Measurements from ENCODE around the gene CARD14. TPM values are rescaled to one million over a fixed set of nuclear protein-coding genes. Genes with fewer than 3 reads are reported as not detected.

Gene CARD14
- total RNA-seq, 1 experiment from 2014 or later = 0.24 TPM

DNA sequence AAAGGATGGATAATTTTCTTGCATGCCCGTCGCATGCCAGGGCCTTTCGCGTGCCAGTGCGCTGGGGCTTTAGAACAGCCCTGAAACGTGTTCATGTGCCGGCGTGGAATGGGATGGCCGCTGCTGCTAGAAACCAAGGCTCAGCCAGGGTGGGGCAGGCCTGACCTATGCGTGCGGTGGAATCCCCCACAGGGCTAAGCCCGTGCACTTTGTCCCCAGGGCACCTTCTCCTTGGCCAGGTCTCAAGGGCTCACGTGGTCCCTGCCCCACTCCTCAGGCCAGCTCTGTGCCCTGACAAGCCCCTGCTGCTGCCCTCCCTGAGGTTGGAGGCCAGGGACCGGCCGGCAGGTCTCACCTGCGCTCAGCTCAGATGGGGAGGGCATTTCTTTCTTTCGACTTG, 77.7 kb downstream of the CARD14 start:
- Histone ChIP-seq H2BK15ac (ENCODE audit: low read depth, low read length) (no peak overlapping the region; the same call in 1 of the 2 replicates), H4K20me1 (ENCODE audit: control insufficient read depth, insufficient read depth, insufficient read length) (no peaks in the 10 kb centered on the region), H3K14ac (ENCODE audit: insufficient read depth, low read length) (no peak overlapping the region), H3K9me3 (ENCODE audit: control insufficient read depth, low read depth, low read length) (no peaks in the 10 kb centered on the region), H2AFZ (ENCODE audit: low read length) (no peak overlapping the region), H3K18ac (ENCODE audit: insufficient read length, low read depth, low read length) (no peak overlapping the region), H3K4me1 (ENCODE audit: insufficient read depth, low read length) (no peaks in the 10 kb centered on the region), H3T11ph (ENCODE audit: low read length) (no peak overlapping the region), H2BK5ac (ENCODE audit: insufficient read length, low read length) (no peak overlapping the region), H3K23ac (ENCODE audit: insufficient read length, low read depth, low read length) (no peak overlapping the region), H4K91ac (ENCODE audit: insufficient read length, low read depth, low read length) (no peak overlapping the region), H3K9ac (ENCODE audit: extremely low read depth, insufficient read length, low read length) (no peak overlapping the region), H2BK20ac (ENCODE audit: low read depth, low read length, poor library complexity, severe bottlenecking) (no peak overlapping the region), H2BK120ac (ENCODE audit: low read depth, low read length, poor library complexity, severe bottlenecking) (no peak overlapping the region), H3K27ac (ENCODE audit: insufficient read length, low read depth, low read length) (no peak overlapping the region), H3K4ac (ENCODE audit: low read depth, low read length) (no peak overlapping the region), H3K4me2 (ENCODE audit: insufficient read depth, insufficient read length, low read length) (no peak overlapping the region), H3K23me2 (ENCODE audit: insufficient read length, low read depth, low read length, poor library complexity, severe bottlenecking) (no peaks in the 10 kb centered on the region), H3K79me2 (ENCODE audit: insufficient read depth, low read length) (no peaks in the 10 kb centered on the region), H3K56ac (ENCODE audit: insufficient read length, low read depth, low read length) (no peak overlapping the region), H4K8ac (replicated peaks; ENCODE audit: insufficient read length, low read depth, low read length) (no peak overlapping the region), H2AK5ac (ENCODE audit: insufficient read length, low read length) (no peak overlapping the region), H4K5ac (ENCODE audit: insufficient read length, low read depth, low read length) (no peak overlapping the region), H3K79me1 (ENCODE audit: insufficient read depth, low read depth, low read length, poor library complexity, severe bottlenecking) (no peaks in the 10 kb centered on the region), H3K27me3 (ENCODE audit: insufficient read depth, low read length) (no peaks in the 10 kb centered on the region), H2BK12ac (ENCODE audit: insufficient read length, low read depth, low read length) (no peak overlapping the region)
- H3K27ac Mint-ChIP-seq = no peak overlapping the region
- H3K36me3 Mint-ChIP-seq (ENCODE audit: insufficient read depth in 1 of 3, low read depth in 3 of 3) = peaks cover 7 to 27% (median 15%) of the 10 kb centered on the region in 3 experiments
- H3K9me3 Mint-ChIP-seq = no peaks in the 10 kb centered on the region
- no peaks in the 10 kb centered on the region for H3K4me1 Mint-ChIP-seq
- H3K27me3 Mint-ChIP-seq (ENCODE audit: low read depth) = no peaks in the 10 kb centered on the region; the same call in 1 of the 2 replicates
- no peak overlapping the region for H3K4me3 Mint-ChIP-seq
- no peak for DNase-seq
- no CpG with 5 or more reads among the region's 17 CpGs for WGBS (ENCODE audit: extremely low coverage, insufficient read length, low lambda C conversion rate)
- TF ChIP-seq, protein P1, sequence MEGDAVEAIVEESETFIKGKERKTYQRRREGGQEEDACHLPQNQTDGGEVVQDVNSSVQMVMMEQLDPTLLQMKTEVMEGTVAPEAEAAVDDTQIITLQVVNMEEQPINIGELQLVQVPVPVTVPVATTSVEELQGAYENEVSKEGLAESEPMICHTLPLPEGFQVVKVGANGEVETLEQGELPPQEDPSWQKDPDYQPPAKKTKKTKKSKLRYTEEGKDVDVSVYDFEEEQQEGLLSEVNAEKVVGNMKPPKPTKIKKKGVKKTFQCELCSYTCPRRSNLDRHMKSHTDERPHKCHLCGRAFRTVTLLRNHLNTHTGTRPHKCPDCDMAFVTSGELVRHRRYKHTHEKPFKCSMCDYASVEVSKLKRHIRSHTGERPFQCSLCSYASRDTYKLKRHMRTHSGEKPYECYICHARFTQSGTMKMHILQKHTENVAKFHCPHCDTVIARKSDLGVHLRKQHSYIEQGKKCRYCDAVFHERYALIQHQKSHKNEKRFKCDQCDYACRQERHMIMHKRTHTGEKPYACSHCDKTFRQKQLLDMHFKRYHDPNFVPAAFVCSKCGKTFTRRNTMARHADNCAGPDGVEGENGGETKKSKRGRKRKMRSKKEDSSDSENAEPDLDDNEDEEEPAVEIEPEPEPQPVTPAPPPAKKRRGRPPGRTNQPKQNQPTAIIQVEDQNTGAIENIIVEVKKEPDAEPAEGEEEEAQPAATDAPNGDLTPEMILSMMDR (conservative IDR thresholded peaks at IDR 0.05) = no peak
